Measurements from ENCODE around the gene CCNH.

DNA sequence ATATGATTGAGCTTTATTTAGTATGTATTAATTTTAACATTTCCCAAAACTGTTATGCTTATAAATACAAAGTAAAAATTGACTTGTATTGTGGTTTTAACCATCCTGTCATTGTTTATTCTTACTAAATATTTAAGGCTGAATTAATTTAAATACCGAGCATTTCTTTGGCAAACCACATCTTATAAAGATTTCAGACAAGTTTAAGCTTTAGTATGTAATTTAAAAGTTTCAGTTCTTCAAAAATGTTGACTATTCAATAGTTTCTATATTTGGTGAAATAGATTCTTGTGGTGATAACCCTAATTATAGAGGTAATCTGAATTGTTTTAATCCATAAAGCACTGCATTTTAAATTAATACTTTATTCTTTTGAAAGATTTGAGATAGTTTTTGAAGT lies 65.5 kb downstream of the CCNH start:
- TF ChIP-seq YY1 (IDR thresholded peaks at IDR 0.05; ENCODE audit: insufficient read depth, insufficient read length): no peak
- TF ChIP-seq ZNF274 (IDR thresholded peaks at IDR 0.05; ENCODE audit: low read depth, low read length): no peak
- TF ChIP-seq SUZ12 (IDR thresholded peaks at IDR 0.05; ENCODE audit: extremely low read depth, insufficient read depth, insufficient read length): no peak

Data from NT2/D1 (cell line).